ENCODE results near the gene SSR4. TPM values are rescaled to one million over a fixed set of nuclear protein-coding genes. Genes with fewer than 3 reads are reported as not detected.

The SSR4 gene
- total RNA-seq, 1 experiment from 2014 or later, result 179 TPM

DNA sequence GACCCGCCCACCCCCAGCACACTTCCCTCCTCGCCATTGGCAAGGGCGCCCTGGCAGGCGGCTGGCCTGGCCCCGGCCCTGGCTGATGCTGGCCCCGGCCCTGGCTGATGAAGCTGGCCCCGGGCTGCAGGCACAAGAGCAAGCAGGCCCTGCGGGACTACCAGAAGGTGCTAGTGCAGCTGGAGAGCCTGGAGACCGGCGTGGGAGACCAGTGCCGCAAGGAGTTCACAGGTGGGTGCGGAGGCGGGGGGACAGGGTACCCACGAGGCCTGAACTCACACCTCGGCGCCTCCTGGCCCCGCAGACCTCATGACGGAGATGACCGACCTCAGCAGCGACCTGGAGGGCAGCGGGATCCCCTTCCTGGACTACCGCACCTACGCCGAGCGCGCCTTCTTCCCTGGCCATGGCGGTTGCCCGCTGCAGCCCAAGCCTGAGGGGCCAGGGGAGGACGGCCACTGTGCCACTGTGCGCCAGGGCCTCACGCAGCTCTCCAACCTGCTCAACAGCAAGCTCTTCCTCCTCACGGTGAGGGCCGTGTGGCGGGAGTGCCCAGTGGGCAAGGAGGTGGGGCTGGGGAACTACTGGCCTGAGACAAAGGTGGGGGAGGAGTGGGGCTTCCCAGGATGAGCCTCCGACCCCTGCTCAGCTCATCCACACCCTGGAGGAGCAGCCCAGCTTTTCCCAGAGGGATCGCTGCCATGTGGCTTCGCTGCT is 19.7 kb upstream of the SSR4 start:
- H2AK5ac ChIP-seq (ENCODE audit: insufficient read length, low read length), result no peak overlapping the region
- H3K4ac ChIP-seq (ENCODE audit: low read depth, low read length), result no peak overlapping the region
- H3K9me3 Mint-ChIP-seq, result peaks cover 26 to 53% of the 10 kb centered on the region in 2 experiments
- H3K23me2 ChIP-seq (ENCODE audit: insufficient read length, low read depth, low read length, poor library complexity, severe bottlenecking), result no peaks in the 10 kb centered on the region
- no peak overlapping the region for H3K23ac ChIP-seq (ENCODE audit: insufficient read length, low read depth, low read length)
- H3K9ac ChIP-seq (ENCODE audit: extremely low read depth, insufficient read length, low read length), result no peak overlapping the region
- H3T11ph ChIP-seq (ENCODE audit: low read length), result no peak overlapping the region
- peaks cover 0 to 2% (median 1%) of the 10 kb centered on the region in 3 experiments; a peak in 3 of 7 replicates for H3K36me3 Mint-ChIP-seq (ENCODE audit: insufficient read depth in 1 of 3, low read depth in 3 of 3)
- H4K8ac ChIP-seq (replicated peaks; ENCODE audit: insufficient read length, low read depth, low read length), result no peak overlapping the region
- TF ChIP-seq, protein P1, sequence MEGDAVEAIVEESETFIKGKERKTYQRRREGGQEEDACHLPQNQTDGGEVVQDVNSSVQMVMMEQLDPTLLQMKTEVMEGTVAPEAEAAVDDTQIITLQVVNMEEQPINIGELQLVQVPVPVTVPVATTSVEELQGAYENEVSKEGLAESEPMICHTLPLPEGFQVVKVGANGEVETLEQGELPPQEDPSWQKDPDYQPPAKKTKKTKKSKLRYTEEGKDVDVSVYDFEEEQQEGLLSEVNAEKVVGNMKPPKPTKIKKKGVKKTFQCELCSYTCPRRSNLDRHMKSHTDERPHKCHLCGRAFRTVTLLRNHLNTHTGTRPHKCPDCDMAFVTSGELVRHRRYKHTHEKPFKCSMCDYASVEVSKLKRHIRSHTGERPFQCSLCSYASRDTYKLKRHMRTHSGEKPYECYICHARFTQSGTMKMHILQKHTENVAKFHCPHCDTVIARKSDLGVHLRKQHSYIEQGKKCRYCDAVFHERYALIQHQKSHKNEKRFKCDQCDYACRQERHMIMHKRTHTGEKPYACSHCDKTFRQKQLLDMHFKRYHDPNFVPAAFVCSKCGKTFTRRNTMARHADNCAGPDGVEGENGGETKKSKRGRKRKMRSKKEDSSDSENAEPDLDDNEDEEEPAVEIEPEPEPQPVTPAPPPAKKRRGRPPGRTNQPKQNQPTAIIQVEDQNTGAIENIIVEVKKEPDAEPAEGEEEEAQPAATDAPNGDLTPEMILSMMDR (conservative IDR thresholded peaks at IDR 0.05), result no peak
- H3K4me3 Mint-ChIP-seq, result no peak overlapping the region
- H4K20me1 ChIP-seq (ENCODE audit: control insufficient read depth, insufficient read depth, insufficient read length), result no peaks in the 10 kb centered on the region
- no peak overlapping the region for H4K91ac ChIP-seq (ENCODE audit: insufficient read length, low read depth, low read length)
- H3K27ac Mint-ChIP-seq, result no peak overlapping the region
- H2BK5ac ChIP-seq (ENCODE audit: insufficient read length, low read length), result no peak overlapping the region
- H3K79me1 ChIP-seq (ENCODE audit: insufficient read depth, low read depth, low read length, poor library complexity, severe bottlenecking), result no peaks in the 10 kb centered on the region
- no peaks in the 10 kb centered on the region for H3K9me3 ChIP-seq (ENCODE audit: control insufficient read depth, low read depth, low read length)
- no peak overlapping the region for H2BK12ac ChIP-seq (ENCODE audit: insufficient read length, low read depth, low read length)
- no peaks in the 10 kb centered on the region for H3K4me1 ChIP-seq (ENCODE audit: insufficient read depth, low read length)
- H3K56ac ChIP-seq (ENCODE audit: insufficient read length, low read depth, low read length), result no peak overlapping the region
- no CpG with 5 or more reads among the region's 37 CpGs for WGBS (ENCODE audit: extremely low coverage, insufficient read length, low lambda C conversion rate)
- no peak overlapping the region for H2BK15ac ChIP-seq (ENCODE audit: low read depth, low read length)
- H2BK120ac ChIP-seq (ENCODE audit: low read depth, low read length, poor library complexity, severe bottlenecking), result no peak overlapping the region
- H2BK20ac ChIP-seq (ENCODE audit: low read depth, low read length, poor library complexity, severe bottlenecking), result no peak overlapping the region
- H3K18ac ChIP-seq (ENCODE audit: insufficient read length, low read depth, low read length), result no peak overlapping the region
- no peak overlapping the region for H4K5ac ChIP-seq (ENCODE audit: insufficient read length, low read depth, low read length)
- H3K4me2 ChIP-seq (ENCODE audit: insufficient read depth, insufficient read length, low read length), result no peak overlapping the region
- H3K27ac ChIP-seq (ENCODE audit: insufficient read length, low read depth, low read length), result no peak overlapping the region
- DNase-seq, result no peak
- no peaks in the 10 kb centered on the region; the same call in 1 of the 2 replicates for H3K27me3 Mint-ChIP-seq (ENCODE audit: low read depth)
- H3K4me1 Mint-ChIP-seq, result peaks cover 2% of the 10 kb centered on the region in 2 experiments
- H3K27me3 ChIP-seq (ENCODE audit: insufficient read depth, low read length), result no peaks in the 10 kb centered on the region
- H2AFZ ChIP-seq (ENCODE audit: low read length), result no peak overlapping the region
- H3K79me2 ChIP-seq (ENCODE audit: insufficient read depth, low read length), result no peaks in the 10 kb centered on the region
- H3K14ac ChIP-seq (ENCODE audit: insufficient read depth, low read length), result no peak overlapping the region

Data from H9 (cell line).